K562 (cell line): ENCODE data around the gene BLM. TPM values are rescaled to one million over a fixed set of nuclear protein-coding genes. Genes with fewer than 3 reads are reported as not detected.

Experiments
- ATAC-seq: fragments of 200-7000 bp; cut with Tn5 transposase; 3 replicates; pipeline ENCODE4 v1.9.1; 2020; ENCODE audit warnings: moderate library complexity
- BruUV-seq: library from RNA; stranded (reverse); fragments of 400-500 nt; replicated peaks from 2 replicates; lab custom pipeline; 2021; lab: Mats Ljungman, UMichigan
- CTCF ChIA-PET: fragments of 300-600 bp; formaldehyde crosslinking; extraction: SDS; loops from one replicate; lab custom pipeline; 2021; ENCODE audit warnings: low intra/inter-chr PET ratio; lab: Yijun Ruan, JAX
- POLR2A ChIA-PET: fragments of 300-600, 350-650 bp; sonication (Branson Sonifier 250); formaldehyde crosslinking; extraction: SDS; loops from one replicate; lab custom pipeline; 2021; ENCODE audit warnings: antibody characterized with exemption, inconsistent platforms; lab: Yijun Ruan, JAX
- DNase-seq, 4 experiments: peaks; one replicate each; pipeline versions ENCODE4 v3.0.0 to v3.0.0-alpha.2; 2011 to 2018; ENCODE audit warnings: low spot score in 3 of 4, mixed read lengths in 3 of 4; ENCODE audit errors: extremely low read depth in 1 of 4
- FAIRE-seq: peaks from 2 replicates; lab custom pipeline; 2011; peaks lifted over from hg19 to GRCh38; lab: Jason Lieb, UNC
- H2AFZ ChIP-seq: 2 replicates; pipeline ENCODE4 v1.6.0; 2011; ENCODE audit warnings: low read depth, low read length, control low read depth, inconsistent platforms
- H3K27ac ChIP-seq: fragments of 200-600 bp; 3 replicates; pipeline ENCODE4 v1.8.0; 2011; ENCODE audit warnings: low read depth, mild to moderate bottlenecking, control low read depth, inconsistent platforms, low read length, moderate library complexity, mixed read lengths; ENCODE audit errors: extremely low read depth
- H3K27me3 ChIP-seq, 2 experiments: fragments of 300-600 bp in 1 of 2; 2 replicates in 1 of 2; 3 replicates in 1 of 2; pipeline versions ENCODE4 v1.6.0 to v1.8.0; 2011; ENCODE audit warnings: inconsistent platforms in 2 of 2, low read length in 2 of 2, mild to moderate bottlenecking in 1 of 2, mixed read lengths in 1 of 2, moderate library complexity in 1 of 2; ENCODE audit not compliant: control insufficient read depth in 2 of 2, insufficient read depth in 2 of 2
- H3K36me3 ChIP-seq: fragments of 300-600 bp; 3 replicates; pipeline ENCODE4 v1.8.0; 2011; ENCODE audit warnings: mild to moderate bottlenecking, low read length, inconsistent platforms; ENCODE audit not compliant: control insufficient read depth, insufficient read depth
- H3K4me1 ChIP-seq, 2 experiments: fragments of 200-600 bp in 1 of 2; replicated peaks in 1 of 2; 2 replicates in 1 of 2; 3 replicates in 1 of 2; pipeline versions ENCODE4 v1.5.1 to v1.8.0; 2011; ENCODE audit warnings: inconsistent platforms in 2 of 2, low read length in 2 of 2, mild to moderate bottlenecking in 1 of 2, mixed read lengths in 1 of 2, moderate library complexity in 1 of 2; ENCODE audit not compliant: control insufficient read depth in 2 of 2, insufficient read depth in 2 of 2
- H3K4me2 ChIP-seq: 2 replicates; pipeline ENCODE4 v1.6.1; 2011; ENCODE audit warnings: low read length, control low read depth, inconsistent platforms, mixed read lengths; ENCODE audit not compliant: insufficient read depth
- H3K4me3 ChIP-seq: fragments of 200-600 bp; sonication (generic), shearing (Covaris generic); 2 replicates; pipeline ENCODE4 v1.5.1; 2016; ENCODE audit warnings: control low read depth, inconsistent platforms
- H3K79me2 ChIP-seq: fragments of 200-600 bp; 3 replicates; pipeline ENCODE4 v1.8.0; 2011; ENCODE audit warnings: low read length, inconsistent platforms; ENCODE audit not compliant: control insufficient read depth, insufficient read depth
- H3K9ac ChIP-seq, 2 experiments: 2 replicates each; pipeline versions ENCODE4 v1.6.0 to v1.6.1; 2011; ENCODE audit warnings: low read depth in 2 of 2, low read length in 2 of 2, control low read depth in 1 of 2, inconsistent platforms in 1 of 2, mild to moderate bottlenecking in 1 of 2, mixed read lengths in 1 of 2; ENCODE audit not compliant: insufficient read depth in 1 of 2
- H3K9me1 ChIP-seq: one replicate; pipeline ENCODE4 v1.6.0; 2011; ENCODE audit warnings: inconsistent platforms, mild to moderate bottlenecking, low read length, moderate library complexity; ENCODE audit not compliant: control insufficient read depth, insufficient read depth
- H3K9me3 ChIP-seq: replicated peaks from 2 replicates; pipeline ENCODE4 v1.5.1; 2011; ENCODE audit warnings: low read depth, low read length, inconsistent platforms; ENCODE audit not compliant: control insufficient read depth, insufficient read depth
- H4K20me1 ChIP-seq: replicated peaks from 2 replicates; pipeline ENCODE4 v1.6.1; 2011; ENCODE audit warnings: low read length, inconsistent platforms, mixed read lengths; ENCODE audit not compliant: control insufficient read depth, insufficient read depth
- AFF4 ChIP-seq: sonication (generic); formaldehyde crosslinking; IDR thresholded peaks from 2 replicates; pipeline ENCODE4 v1.8.0; 2023; ENCODE audit warnings: mild to moderate bottlenecking, missing genetic modification reagents
- E2F6 ChIP-seq, 2 experiments: IDR thresholded peaks; 2 replicates each; pipeline ENCODE4 v1.6.1; 2011; ENCODE audit warnings: borderline replicate concordance in 1 of 2, control low read depth in 1 of 2, low read depth in 1 of 2, low read length in 1 of 2, mild to moderate bottlenecking in 1 of 2, mixed read lengths in 1 of 2, moderate library complexity in 1 of 2; ENCODE audit not compliant: insufficient read depth in 1 of 2, insufficient read length in 1 of 2, poor library complexity in 1 of 2, severe bottlenecking in 1 of 2; ENCODE audit errors: extremely low read depth in 1 of 2
- FOXJ3 ChIP-seq: sonication (generic); formaldehyde crosslinking; IDR thresholded peaks from 2 replicates; pipeline ENCODE4 v1.4.0; 2020; ENCODE audit warnings: mild to moderate bottlenecking, missing genetic modification reagents
- IRF9 ChIP-seq: fragments of 450-650 bp; IDR thresholded peaks from 2 replicates; pipeline ENCODE4 v1.6.1; 2016; ENCODE audit warnings: missing biosample characterization, missing genetic modification characterization
- ZBTB9 ChIP-seq: fragments of 450-650 bp; formaldehyde crosslinking; IDR thresholded peaks from 2 replicates; pipeline ENCODE4 v1.4.0; 2020; ENCODE audit warnings: mild to moderate bottlenecking, moderate library complexity
- WGBS: fragments of 100-300 bp; shearing (Covaris generic); methylation state at CpG from one replicate; pipeline ENCODE4 v1.1.6; 2016; ENCODE audit warnings: low coverage, mixed read lengths; ENCODE audit not compliant: insufficient coverage; ENCODE audit errors: missing lambda C conversion rate; 5-methylcytosine and 5-hydroxymethylcytosine counted together
- in situ Hi-C: fragments of 300-500 bp; cut with MboI; formaldehyde crosslinking; loops from 4 replicates; pipeline ENCODE4 v1.15.0; 2018; ENCODE audit warnings: inconsistent platforms, mixed read lengths
- intact Hi-C: fragments of 100-400 bp; cut with micrococcal nuclease; formaldehyde crosslinking; loops from 2 replicates; pipeline ENCODE4 v1.14.2; 2022
- polyA plus RNA-seq, 8 experiments: library from polyadenylated mRNA; depleted of rRNA in 4 of 8; stranded (reverse) in 5 of 8; unstranded in 3 of 8; fragments of >200 nt; fragmentation: Nextera tagmentation in 2 of 8; fragmentation: Illumina TruSeq in 1 of 8; extraction: Ambion mirVana in 2 of 8; extraction: Trizol in 1 of 8; gene quantifications; 2 replicates each; pipeline versions ENCODE4 v1.2.1 to v1.2.3, GENCODE V29; 2011 to 2014; ENCODE audit warnings: inconsistent platforms in 1 of 8, missing spikeins in 1 of 8
- total RNA-seq, 7 experiments: library from RNA; depleted of rRNA in 6 of 7; stranded (reverse); fragments of >200 nt in 6 of 7; fragmentation: Illumina TruSeq in 2 of 7; extraction: Trizol in 2 of 7; gene quantifications; 2 replicates each; pipeline versions ENCODE4 v1.2.1 to v1.2.3, GENCODE V29; 2011 to 2021; ENCODE audit warnings: low replicate concordance in 1 of 7

BLM gene
- total and polyA plus RNA-seq, 9 of the 15 experiments (the other 6 are each of a cell fraction or from before 2014, with no cell fraction given): 21.0 to 56.0 (median 43.9) TPM

GRCh38 chr15:90729261-90729660, 12.1 kb downstream of the BLM start (continued):
- TF ChIP-seq AFF4 (CRISPR knock-in tag): no peak
- no peak for TF ChIP-seq IRF9

- in situ Hi-C loops: no loop called here
- Histone ChIP-seq H3K36me3 (peaks cover 61% of the 10 kb centered on the region), H3K4me3 (no peak overlapping the region), H3K4me1 (no peaks in the 10 kb centered on the region), H3K27ac (no peak overlapping the region), H3K27me3 (no peaks in the 10 kb centered on the region), H3K9me1 (no peaks in the 10 kb centered on the region), H3K9ac (no peak overlapping the region), H4K20me1 (no peaks in the 10 kb centered on the region), H3K79me2 (peaks cover 85% of the 10 kb centered on the region), H3K4me2 (no peak overlapping the region), H3K9me3 (peaks cover 3% of the 10 kb centered on the region; the same call in 1 of the 2 replicates), H2AFZ (no peak overlapping the region)
- FAIRE-seq (peak; percentile 11), DNase-seq (no peak), ATAC-seq (no peak)
- intact Hi-C loops: no loop called here
- ChIA-PET POLR2A (interaction anchor here (1.6 kb wide), 1 partner anchor 13 kb away, joined by 5 read pairs; the partner anchor contains the start of gene BLM), CTCF (no interaction called here)
- 98% methylated on average over 6 of the region's 6 CpGs for WGBS
- TF ChIP-seq E2F6 (IDR thresholded peaks at IDR 0.05; ENCODE audit: borderline replicate concordance in 1 of 2, extremely low read depth in 1 of 2, insufficient read depth in 1 of 2, insufficient read length in 1 of 2, low read depth in 1 of 2, low read length in 1 of 2, poor library complexity in 1 of 2, severe bottlenecking in 1 of 2) (no peak), FOXJ3 (CRISPR knock-in tag) (no peak), ZBTB9 (no peak)
- no TSS peak for BruUV-seq
Measured at GRCh38 chr15:90730290-90730689, 13.1 kb downstream of the BLM start.
